GM19395 (cell line): ENCODE measurements around the gene CELSR1.

ENCODE experiments used
- ATAC-seq: cut with Tn5 transposase; IDR thresholded peaks from one replicate; pipeline ENCODE4 v1.9.1; 2021; ENCODE audit warnings: mild to moderate bottlenecking, moderate library complexity; ENCODE audit not compliant: unreplicated experiment

Gene CELSR1

DNA sequence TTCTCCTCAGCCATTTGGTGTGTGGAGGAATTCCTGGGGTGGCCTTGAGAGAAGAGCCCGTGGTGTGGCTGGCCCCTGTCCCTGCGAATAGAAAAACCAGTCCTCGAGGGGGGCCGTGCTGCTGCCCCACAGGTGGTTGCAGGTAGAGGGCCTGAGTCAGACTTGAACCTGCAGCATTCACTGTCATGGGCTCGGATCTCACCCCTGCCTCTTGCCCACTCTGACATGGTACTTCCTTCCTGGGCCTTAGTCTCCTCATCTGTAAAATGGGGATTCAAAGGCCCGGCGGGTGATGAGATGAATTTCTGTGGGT, 182.5 kb downstream of the CELSR1 start:
- no peak for ATAC-seq

DNA sequence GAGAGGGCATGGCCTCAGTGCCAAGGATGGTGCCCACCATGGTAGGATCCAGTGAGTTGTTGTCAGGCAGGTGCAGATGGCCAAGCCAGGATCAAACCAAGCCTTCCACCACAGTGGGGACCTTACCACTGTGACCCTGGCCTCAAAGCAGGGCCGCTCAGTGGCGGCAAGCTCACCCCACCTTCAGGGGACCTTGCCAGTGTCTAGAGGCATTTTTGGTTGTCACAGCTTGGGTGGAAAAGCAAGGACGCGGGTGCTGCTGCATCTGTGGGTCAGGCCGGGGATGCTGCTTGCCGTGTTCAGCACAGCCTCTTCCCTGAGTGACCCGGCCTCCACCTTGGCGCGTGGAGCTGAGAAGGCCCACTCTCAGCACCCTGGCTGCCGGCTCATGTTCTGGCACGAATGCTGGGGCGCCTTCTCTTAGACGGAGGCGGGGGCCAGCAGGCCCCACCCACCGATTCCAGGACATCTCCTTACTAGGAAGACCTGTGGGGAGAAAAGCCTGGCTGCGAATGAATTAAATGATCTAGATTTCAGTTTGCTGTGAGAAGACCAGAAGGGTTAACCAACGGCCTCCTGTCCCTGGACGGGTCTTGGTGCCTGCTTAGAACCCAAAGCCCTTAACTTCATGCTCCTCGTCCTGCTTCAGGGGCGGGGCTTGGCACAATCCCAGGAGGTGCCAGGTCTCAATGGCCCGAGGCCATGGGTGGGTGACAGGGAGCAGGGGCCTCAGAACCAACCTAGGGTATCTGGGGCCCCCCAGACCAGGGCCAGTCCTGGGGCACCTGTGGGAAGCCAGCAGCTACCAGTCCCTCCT, 183.0 kb downstream of the CELSR1 start:
- ATAC-seq, result no peak

DNA sequence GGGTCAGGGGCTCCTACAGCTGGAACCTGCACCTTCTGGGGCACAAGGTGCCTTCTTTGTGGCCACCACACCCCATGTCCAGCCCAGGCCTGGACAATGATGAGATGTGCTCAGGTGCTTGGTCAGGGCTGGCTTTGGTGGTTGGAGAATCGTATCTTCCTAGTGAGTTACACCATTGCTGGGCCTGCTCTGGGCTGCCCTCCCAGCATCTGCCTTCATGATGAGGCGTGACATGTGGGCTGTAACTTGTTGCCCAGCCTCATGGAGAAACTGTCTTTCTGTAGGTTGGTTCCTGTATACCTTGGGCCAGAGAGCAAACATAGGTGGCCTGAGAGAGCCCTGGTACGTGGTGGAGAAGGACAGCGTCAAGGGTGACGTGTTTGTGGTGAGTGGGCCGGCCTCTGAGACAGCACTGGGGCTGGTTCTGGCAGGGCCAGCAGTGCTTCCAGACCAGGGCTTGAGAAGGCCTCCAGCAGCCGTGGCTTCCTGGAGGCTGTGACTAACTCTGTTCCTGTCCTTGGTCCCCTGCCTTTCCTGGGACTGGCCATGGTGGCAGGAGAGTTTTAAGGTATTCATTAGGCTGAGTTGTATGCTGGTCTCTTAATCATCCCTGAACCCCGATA, 183.8 kb downstream of the CELSR1 start:
- ATAC-seq, result no peak

DNA sequence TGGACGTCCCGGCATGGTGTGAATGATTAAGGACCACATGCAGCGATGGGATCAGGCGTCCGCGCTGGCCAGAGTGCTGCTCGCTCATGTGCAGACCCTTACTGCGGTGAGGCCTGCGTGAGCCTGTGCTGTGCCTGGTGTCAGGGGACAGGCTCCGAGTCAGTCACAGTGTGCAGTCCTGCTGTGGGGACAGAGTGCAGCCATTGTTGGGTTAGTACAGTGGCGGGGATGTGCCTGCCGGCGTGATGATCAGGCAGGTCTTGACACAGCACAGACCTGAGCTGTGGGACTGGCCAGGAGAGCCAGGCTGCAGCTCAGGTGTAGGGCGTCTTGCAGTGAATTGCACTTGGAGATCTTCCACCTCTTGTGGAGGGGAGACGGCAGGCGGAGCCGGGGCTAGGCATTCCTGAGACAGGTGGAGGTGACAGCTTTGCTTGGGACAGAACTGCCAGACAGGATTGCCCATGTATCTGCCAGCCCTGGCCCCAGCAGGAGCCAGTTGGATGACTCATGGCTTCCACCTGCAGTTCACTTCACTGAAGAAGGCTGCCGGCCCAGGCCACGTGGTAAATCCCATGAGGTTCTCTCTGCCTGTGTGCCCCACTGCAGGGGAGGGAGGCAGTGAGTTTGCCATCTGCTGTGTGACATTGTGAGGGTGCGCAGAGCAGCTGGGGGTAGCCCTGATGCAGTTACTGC, 184.6 kb downstream of the CELSR1 start:
- ATAC-seq, result no peak

DNA sequence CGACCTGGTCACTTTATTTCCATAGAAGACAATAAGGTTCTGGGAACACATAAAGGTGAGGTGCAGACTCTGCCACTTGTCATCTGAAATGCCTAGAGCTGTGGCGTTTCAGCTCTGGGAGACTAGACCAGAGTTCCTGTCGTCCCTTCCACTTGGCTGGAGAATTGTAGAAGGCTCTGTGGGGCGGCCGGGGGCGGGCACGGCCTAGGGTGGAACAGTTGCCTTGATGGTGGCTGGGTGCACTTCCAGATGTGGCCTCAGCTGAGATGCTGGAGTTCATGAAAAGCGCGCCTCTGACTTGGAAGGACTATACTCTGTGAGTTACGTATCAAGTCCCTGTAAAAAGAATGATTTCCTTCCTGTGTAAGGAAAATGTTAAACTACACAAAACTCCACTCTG, 185.1 kb downstream of the CELSR1 start:
- ATAC-seq, result no peak

DNA sequence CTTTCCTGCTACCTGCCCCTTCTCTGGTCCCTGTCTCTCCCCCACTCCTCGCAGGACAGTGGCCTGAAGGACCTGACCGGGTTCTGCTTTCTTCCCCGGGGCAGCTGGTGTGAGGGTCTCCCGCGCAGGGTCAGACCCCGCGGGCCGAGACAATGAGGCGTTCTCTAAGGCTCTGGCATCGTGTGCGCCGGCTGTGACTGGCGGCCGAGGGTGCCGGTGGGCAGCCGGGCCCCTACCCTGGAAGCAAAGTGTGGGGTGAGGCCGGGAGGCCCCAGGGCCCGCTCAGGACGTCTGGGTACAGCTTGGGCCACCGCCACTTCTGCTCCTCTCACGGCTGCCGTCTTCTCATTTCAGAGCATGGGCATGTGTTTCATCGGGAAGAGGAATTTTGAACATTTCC, 185.7 kb downstream of the CELSR1 start:
- ATAC-seq, result no peak

DNA sequence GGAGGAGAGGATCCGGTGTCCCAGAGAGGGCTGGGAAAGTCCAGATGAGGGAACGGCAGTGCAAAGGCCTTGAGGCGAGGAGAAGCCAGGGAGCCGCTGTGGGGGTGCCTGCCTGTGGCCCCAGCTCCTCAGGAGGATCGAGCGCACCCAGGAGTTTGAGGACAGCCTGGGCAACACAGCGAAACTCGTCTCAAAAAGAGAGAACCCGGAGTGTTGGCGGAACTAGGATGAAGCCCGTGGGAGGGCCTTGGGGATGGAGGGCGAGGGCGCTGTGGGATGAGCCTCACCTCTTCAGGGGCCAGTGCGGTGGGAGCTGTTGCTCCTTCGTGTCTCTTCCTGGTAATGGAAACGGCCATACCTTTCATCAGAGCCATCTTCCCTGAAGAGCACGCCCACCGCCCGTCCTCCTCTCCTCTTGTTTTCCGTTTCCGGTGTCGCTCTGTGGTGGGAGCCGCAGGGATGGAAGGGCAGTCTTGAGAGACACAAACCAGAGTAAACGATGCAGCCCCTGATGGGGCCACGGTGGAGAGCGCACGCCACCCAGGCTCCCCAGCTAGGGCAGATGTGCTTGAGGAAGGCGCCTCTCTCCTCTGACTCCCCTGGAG, 186.2 kb downstream of the CELSR1 start:
- no peak for ATAC-seq

DNA sequence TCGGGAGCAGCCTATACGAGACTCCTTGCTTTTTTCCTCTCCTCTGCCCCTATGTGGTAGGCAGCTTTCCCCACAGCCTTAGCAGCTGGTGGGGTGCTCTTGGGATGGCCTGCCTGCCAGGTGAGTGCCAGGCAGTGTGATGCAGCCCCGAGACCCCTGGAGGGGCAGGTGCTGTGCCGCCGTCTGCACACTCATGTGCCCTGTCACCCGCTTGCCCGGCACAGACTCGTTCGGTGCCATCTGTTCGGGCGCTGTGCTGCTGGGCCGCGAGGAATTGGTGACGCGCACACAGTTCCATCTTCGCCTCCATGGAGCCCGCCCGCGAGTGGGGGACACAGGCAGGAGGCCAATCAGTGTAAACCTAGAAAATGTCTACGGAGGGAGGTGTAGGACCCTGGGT, 186.8 kb downstream of the CELSR1 start:
- ATAC-seq, result no peak

DNA sequence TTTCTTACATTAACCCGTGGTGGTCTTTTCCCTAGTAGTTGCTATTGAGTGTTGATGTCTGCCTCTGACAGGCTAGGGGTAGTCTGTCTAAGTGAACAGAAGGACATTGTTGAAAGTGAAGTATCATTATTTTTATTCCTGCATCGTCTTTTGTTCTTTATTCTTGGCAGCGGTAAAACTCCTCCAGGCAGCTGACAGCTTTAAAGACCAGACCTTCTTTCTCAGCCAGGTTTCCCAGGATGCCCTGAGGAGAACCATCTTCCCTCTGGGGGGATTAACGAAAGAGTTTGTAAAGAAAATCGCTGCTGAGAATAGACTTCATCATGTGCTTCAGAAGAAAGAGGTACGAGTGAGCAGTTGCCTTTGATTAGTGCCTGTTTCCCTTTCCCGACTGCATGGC, 187.3 kb downstream of the CELSR1 start:
- no peak for ATAC-seq

DNA sequence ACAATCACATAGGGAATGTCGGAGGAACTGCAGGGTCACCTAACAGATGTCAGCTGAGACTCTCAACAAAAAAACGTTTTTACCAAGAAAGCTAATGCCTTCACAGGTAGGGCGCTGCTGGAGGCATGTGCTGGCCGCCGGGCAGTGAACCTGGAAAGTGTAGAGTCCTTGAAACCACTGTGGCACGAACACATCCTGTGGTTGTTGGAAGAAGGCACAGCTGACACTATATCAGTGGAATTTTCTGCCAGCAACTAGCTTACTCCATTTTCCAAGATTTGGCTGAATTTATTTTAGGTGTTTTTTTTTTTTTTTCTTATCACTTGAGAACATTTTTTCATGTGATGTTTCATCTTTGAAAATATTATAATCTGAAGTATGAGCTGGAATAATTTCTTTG, 187.7 kb downstream of the CELSR1 start:
- ATAC-seq, result no peak

DNA sequence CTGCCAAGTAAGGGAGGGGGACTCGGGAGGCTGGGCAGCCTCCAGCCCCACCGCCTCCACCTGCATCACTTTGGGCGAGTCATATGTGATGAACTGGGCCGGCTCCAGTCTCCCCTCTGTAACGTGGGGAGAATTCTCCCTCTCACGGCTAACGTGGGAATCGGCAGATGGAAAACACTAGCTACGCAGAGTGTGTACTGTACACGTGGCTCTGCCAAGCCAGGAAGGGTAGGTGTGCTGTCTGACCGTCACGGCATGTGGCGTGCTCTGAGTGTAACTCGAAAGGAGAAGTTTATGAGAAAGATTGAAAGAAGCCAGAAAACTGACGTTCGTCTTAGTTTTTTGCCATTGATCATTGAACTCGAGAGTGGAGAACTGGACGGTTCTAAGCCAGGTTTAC, 188.2 kb downstream of the CELSR1 start:
- ATAC-seq, result no peak

DNA sequence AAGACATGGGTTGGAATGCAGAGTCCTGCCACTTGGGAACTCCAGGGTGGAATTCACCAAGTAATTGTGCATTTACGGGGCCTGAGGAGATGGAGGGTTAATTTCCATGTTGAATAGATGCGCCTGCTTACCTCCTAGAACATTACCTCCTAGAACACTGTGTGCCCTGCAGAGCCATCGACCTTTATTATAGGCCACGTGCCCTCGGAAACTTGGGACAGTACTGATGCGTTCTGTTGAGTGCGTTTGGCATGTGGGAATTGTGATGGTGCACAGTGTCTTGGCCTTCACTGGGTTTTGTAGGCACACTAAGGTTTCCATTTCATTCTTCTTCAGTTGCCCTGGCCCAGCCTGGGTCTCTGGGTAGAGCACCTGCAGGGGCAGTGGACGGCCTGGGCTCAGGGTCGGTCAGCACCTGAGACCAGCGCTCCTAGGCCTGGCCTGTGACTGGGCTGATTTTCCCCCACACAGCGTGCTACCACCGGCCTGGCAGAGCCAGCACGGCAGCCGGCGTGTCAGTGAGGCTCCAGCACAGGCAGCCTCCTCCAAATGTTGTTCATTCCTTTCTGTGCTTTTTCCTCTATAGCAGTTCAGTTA, 189.2 kb downstream of the CELSR1 start:
- ATAC-seq, result no peak

DNA sequence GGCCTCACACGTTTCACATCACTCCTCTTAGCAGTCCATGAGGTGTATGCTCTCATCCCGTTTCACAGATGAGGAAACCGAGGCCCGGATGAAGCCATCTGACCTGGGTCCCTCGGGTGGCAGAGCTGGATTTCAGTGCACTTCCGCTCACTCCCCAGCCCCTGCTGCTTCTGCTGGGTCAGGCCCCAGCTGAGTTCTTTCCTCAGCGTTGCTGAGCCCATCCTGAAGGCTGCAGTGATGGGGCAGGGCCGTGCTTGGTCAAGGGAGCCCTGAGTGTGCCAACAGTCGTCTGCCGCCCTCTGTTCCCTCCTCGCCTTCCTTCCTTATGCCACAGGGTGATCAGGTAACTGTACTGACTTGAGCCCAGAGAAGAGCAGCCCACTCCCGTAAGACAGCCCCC, 189.8 kb downstream of the CELSR1 start:
- ATAC-seq, result no peak

DNA sequence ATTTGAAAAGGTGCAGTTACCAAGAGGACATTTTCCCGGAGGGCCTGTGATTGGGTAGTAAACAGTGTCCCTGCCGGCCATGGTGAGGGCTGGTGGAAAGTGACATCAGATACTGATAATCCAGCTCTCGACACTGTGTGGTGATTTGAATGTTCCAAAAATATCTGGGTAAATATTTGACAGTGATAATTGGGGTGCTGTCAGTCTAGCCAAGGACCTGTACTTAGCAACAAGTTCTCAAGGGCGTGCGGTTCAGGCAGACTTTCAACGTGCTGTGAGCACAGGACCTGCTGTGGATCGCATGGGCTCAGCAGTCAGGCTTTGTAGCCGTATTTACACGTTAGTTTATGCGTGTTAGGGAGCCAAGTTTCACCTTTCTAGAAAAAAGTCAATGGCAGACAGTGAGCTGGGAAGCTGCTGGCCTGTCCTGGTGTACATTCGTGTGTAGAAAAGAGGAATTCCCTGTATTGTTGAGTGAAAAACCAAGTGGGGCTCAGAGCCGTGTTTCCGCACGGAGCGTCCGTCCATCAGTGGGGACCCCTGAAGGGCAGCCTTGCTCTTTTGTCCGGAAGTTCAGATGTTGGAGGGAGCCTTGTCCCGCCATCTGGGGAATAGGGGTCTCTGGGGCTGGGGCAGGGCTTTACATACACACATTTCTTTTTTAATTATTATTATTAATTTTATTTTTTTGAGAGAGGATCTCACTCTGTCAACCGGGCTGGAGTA, 190.6 kb downstream of the CELSR1 start:
- ATAC-seq, result no peak

DNA sequence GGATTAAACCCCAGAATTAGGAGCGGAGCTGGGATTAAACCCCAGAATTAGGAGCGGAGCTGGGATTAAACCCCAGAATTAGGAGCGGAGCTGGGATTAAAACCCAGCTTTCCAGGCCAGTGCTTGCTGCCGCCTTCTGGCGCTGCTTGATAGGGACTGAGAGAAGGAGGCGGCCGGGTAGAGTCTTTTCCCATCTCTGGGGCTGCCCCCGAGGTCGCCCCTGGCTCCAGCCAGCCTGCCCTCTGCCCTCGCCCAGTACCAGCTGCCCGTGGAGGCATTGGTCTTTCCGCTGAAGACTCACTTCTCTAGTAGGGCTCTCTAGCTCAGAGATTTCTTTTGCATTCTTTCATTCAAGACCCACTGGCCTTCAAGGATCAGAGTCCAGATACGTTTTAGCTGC, 196.7 kb downstream of the CELSR1 start:
- ATAC-seq, result no peak

DNA sequence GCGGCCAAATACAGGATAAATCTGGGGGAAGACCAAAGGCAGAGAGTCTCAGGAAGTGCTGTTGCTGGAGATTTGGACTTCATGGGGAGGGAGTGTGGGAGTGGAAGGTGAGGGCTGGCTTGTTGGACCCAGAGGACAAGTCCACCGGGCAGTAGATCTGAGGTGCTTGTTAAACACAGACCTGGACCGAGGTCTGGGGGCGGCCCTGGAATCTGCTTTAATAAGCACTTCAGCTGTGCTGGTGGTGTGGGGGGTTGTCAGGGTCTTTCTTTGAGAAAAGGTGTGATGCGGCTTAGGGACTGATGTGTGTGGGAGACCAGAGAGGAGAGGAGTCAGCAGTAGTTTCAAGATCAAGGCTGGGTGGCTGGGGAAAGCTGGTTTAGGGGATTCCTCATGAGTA, 197.5 kb downstream of the CELSR1 start:
- no peak for ATAC-seq

DNA sequence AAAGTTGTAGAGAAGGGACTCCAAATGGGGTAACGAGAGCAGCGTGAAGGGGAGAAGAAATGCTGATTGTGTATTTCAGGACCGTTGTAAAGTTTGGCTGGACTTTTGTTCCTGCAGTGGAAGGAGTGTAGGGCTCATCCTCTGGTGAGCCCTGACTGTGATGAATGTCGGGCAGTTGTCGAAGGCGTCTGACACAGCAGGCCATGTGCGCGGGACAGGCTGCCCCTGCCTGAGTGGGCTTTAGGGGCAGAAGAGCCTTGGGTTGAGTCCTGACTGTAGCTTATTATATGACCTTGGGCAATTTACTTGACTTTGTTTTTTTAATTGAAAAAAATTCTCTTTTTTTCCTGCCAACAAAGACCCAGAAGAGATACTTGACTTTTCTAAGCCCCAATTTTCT, 198.8 kb downstream of the CELSR1 start:
- ATAC-seq, result no peak

DNA sequence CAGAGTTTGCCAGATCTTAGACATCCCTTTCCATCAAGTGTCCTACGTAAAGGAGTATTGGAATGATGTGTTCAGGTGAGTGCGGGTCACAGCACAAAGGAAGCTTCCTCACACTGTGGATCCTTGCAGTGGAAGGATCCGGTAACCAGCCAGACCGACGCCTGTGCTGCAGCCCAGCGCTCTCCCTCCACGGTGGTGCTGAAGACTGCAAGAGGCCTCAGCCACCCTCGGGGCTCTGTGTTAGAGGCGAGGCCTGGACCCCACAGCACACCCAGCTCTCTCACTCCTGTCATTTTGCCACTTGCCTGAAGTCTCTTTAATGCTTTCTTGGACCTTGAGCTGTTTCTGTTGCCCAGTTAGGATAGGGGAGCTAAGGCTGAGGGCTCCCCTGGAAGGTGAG, 199.6 kb downstream of the CELSR1 start:
- ATAC-seq, result no peak

DNA sequence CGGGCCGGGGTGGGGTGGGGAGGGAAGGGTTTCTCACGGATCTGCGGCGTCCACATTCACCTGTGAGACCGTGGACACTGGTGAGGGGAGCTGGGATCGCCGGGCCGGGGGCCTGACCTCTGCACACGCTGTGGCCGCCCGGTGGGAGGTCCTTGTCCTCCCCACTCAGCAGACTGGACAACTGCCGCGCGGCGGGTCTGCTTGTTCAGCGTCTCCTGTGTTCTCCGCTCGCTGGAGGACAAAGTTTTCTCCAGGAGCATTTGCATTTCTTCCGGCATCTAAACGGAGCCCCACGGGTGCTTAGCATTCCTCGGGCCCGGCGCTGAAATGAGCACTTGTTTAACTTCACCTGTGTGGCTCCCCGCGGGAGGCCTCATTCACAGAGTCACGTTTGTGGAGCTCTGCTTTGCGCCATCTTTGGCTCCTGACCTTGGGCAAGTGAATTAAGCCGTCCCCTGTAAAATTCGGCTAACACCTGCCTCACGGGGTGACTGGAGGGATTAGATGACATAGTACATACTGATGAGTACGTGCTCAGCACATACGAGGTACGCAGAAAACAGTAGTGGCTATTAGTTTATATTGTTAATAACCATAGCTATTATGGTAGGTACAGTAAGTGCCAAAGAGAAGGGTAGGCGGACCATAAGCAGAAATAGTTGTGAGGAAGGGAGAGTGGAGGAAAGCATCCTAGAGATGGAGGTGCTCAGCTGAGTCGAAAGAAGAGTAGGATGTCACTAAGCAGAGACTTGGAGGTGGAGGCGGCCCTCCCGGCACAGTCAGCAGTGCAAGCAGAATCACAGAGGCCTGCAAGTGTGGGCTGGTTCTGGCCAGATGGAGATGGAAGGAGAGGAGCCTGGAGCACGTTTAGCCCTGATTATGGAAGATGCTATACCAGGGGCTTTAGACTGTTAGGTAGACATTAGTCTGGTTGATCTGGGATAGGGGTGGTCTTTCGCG, 201.0 kb downstream of the CELSR1 start:
- no peak for ATAC-seq
